GM12864 (cell line): ENCODE data around the gene ASB2.

ENCODE experiments used
- DNase-seq: peaks from one replicate; pipeline ENCODE4 v3.0.0-alpha.2; 2011; ENCODE audit warnings: low read depth
- H3K4me3 ChIP-seq: 2 replicates; pipeline ENCODE4 v1.5.1; 2011; ENCODE audit warnings: mild to moderate bottlenecking, low read depth, low read length, control low read depth
- TF ChIP-seq, protein P1 (sequence below): IDR thresholded peaks from 2 replicates; pipeline ENCODE4 v1.5.1; 2011; ENCODE audit warnings: low read depth, mild to moderate bottlenecking, moderate library complexity, low read length, control low read depth, inconsistent platforms; ENCODE audit errors: missing control alignments

The ASB2 gene

DNA sequence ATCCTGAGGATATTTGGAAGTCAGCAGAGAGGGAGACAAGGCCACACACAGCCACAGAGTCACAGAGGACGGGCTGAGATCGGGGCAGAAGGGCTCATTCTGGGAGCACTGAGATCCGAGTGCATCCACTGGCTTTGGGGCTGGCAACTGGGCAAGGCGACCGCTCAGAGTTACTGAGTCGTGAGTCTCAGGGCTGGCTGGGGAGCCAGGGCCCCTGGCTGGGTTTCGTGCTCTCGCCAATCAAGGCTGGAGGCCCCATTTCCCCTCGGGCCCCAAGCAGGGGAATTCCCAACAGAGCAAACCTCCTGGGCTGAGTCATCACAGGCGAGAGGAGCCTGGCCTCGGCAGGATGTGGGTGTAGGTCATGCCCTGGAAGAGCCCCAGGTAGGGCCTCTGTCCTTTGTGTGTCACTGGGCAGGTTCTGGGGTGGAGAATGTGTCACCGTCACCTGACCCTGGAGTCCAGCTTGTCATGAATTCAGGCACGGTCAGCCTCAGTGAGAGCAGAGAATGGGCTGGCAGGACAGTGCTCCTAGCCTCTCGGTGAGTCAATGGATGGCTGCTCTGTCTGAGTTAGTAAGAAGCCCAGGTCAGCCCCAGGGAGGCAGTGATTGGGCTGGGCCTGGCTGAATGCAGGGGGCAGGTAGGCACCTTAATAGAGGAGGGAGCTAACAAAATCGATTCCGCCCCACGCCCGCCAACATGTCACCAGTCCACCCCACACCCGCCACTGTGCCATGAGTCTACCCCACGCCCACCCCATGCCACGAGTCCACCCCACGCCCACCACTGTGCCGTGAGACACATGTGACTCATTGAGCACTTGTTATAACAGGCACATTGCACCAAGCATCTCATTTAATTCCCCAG lies 16.9 kb downstream of the ASB2 start:
- no peak overlapping the region; the same call in none of the 2 replicates for H3K4me3 ChIP-seq
- peak; percentile 93 for DNase-seq
- TF ChIP-seq, protein P1, sequence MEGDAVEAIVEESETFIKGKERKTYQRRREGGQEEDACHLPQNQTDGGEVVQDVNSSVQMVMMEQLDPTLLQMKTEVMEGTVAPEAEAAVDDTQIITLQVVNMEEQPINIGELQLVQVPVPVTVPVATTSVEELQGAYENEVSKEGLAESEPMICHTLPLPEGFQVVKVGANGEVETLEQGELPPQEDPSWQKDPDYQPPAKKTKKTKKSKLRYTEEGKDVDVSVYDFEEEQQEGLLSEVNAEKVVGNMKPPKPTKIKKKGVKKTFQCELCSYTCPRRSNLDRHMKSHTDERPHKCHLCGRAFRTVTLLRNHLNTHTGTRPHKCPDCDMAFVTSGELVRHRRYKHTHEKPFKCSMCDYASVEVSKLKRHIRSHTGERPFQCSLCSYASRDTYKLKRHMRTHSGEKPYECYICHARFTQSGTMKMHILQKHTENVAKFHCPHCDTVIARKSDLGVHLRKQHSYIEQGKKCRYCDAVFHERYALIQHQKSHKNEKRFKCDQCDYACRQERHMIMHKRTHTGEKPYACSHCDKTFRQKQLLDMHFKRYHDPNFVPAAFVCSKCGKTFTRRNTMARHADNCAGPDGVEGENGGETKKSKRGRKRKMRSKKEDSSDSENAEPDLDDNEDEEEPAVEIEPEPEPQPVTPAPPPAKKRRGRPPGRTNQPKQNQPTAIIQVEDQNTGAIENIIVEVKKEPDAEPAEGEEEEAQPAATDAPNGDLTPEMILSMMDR, result no peak

DNA sequence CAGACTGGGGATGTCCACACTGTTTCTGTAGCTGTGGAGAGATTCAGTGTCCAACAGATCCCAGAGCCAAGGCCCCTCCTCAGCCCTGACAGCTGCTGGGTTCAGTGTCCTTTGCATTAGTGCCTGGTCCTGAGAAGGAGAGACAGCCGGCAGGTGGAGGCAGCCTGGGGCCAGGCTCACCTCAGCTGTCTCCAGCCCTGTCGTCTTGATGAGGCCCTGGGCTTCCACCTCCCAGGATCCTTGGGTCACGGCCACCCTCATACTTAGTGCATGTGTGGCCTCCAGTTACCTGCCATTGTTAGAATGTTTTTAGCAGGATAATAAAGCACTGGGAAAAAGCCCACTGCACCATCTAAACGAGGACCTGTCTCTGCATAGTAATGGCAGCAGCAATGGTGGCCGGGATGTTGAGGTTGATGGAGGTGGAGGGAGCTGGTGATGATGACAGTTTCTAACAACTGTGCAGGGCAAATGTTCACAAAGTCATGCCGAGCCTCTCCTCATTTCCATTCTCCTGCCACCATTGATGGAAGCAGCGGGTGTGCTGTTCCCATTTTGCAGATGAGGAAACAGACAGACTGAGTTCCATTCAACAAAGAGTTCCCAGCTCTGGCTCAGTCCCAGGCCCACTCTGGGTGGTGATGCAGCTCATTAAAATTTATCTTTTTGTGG lies 17.7 kb downstream of the ASB2 start:
- TF ChIP-seq, protein P1, result no peak
- DNase-seq, result no peak
- no peak overlapping the region; the same call in 1 of the 2 replicates for H3K4me3 ChIP-seq

DNA sequence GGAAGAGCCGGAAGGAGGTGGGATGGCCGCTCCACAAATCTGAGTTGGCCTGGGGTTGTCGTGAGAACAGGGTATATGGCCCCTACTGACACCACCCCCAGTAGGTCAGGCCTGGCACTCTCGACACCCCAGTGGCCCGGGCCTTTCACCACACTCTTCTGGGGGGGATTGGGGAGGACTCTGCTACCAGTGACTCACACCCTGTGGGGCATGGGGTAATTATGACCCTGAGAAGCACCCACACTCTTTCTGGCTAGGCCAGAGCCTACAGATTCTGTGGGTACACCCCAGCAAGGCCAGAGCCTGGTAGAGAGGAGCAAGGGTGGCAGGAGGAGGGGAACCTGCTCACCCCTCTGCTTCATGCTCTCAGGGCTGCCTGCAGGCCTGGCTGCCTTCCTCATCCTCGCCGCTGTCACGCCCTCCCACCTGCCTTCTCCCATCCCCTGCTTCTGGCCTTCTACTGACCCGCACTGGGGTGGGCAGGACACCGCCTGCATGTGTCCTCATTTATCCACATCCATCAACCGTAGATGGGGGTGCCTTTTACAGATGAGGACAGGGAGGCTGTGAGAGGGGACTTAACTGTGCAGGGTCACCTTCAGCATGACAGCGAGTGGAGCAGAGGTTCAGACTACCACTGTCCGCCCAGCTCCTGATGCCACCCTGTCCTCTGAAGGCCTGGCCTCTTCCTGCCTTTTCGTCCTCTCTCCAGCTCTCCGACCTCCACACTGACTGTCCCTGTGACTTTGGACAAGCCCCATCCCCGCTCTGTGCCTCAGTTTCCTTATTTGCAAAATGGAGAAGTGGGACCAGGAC lies 18.4 kb downstream of the ASB2 start:
- no peak overlapping the region for H3K4me3 ChIP-seq
- no peak for DNase-seq
- TF ChIP-seq, protein P1, result no peak

DNA sequence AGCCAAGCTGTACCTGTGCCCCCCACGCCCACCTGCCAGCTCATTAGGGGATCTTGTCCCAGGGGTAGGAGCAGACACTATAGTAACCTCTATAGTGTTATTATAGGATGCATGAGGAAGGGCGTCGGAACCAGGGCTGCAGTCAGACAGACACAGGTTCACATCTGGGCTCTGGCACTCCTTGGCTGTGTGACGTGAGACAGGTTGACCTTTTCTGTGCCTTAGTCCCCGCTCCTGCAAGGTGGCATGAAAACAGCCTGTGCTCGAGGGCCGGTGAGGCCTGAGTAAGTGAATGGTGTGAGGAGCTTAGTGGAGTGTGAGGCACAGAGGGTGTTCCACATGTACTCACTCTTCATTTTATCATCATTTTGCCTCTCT lies 19.0 kb downstream of the ASB2 start:
- TF ChIP-seq, protein P1, result no peak
- H3K4me3 ChIP-seq, result no peak overlapping the region
- DNase-seq, result no peak

DNA sequence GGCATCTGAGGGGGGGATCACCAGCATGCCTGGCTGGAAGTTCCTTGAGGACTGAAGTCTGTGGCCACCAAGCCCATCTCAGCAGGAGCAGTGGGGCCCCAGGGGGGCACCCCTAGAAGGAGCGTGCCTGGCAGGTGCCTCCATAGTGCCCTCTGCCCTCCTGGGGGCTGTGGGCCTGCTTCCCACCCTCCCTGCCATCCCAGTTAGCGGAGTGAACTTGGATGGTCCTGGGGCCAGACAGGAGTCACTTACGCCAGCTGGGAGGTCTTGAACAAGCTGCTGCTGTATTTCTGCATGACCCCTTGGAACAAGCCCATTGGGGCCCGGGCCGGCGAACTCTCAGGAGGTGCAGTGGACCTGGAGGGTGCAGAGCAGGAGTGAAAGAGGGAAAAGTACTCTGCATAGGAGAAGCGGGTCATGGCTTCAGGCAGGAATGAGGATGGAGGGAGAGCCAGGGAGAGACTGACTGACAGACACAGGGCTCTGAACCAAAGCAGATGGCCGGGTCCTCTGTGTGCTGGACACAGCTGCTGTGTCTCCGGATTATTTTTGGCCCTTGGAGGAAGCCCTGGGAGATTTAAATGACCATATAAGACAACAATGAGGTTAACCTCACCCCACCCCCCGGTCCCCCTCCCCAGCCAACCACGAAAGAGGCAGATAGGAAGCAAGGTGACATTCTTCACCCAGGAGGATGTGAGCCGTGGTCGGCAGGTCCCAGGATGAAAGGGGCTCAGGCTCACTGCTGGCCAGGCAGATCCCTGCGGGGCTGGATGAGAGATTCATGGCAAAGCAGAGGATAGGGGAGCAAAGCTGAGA lies 19.6 kb downstream of the ASB2 start:
- peak overlapping the region; percentile 57; the same call in 1 of the 2 replicates for H3K4me3 ChIP-seq
- TF ChIP-seq, protein P1, result no peak
- no peak for DNase-seq

DNA sequence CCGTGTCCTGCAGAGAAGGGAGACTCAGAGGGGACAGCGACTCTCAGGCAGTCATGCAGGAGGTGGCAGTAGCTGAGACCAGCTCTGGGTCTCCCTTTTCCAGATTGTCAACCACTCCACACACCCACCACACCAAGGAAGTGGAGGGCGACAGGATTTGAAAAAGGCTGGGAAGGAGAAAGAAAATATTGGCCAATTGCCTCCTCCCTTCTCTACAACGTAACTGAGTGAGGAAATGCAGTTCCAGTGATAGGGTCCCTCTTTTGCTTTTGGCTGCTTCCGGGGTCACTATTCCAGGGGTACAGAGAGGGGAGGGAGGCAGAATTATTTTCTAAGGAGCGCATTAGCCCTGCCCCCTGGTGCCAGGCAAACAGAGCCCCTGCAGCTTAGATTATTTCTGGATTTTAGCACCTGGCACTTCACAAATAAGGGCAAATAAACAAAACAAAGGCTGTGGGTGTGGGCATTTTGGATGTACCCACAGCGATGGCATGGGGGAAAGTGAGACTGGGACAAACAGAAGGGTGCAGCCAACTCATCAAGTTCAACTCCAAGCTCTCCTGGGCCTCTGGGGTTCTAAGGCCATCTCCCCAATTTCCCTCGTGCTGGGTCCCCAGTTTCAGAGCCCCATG lies 20.4 kb downstream of the ASB2 start:
- DNase-seq, result no peak
- peak overlapping the region; percentile 57 for H3K4me3 ChIP-seq
- TF ChIP-seq, protein P1, result no peak
